Chondrocyte (in vitro differentiated cells): Measurements from ENCODE around the gene RNF175. TPM values are rescaled to one million over a fixed set of nuclear protein-coding genes. Genes with fewer than 3 reads are reported as not detected.

Source experiments
- DNase-seq: peaks from one replicate; pipeline ENCODE4 v3.0.0; 2021; ENCODE audit warnings: mixed read lengths, low spot score
- H3K27ac Mint-ChIP-seq: one replicate; pipeline ENCODE4 v1.8.0; 2021; ENCODE audit warnings: mild to moderate bottlenecking, moderate library complexity, mixed read lengths; ENCODE audit not compliant: unreplicated experiment
- H3K27me3 Mint-ChIP-seq: 2 replicates; pipeline ENCODE4 v1.8.0; 2021; ENCODE audit warnings: low read depth, mixed read lengths
- H3K36me3 Mint-ChIP-seq: 2 replicates; pipeline ENCODE4 v1.8.0; 2021; ENCODE audit warnings: low read depth, mixed read lengths
- H3K4me1 Mint-ChIP-seq: 2 replicates; pipeline ENCODE4 v1.8.0; 2021; ENCODE audit warnings: low read depth, mild to moderate bottlenecking, mixed read lengths
- H3K4me3 Mint-ChIP-seq: one replicate; pipeline ENCODE4 v1.8.0; 2021; ENCODE audit warnings: mild to moderate bottlenecking, moderate library complexity, mixed read lengths; ENCODE audit not compliant: unreplicated experiment
- H3K9me3 Mint-ChIP-seq: 2 replicates; pipeline ENCODE4 v1.8.0; 2021; ENCODE audit warnings: low read depth, mixed read lengths
- total RNA-seq: library from RNA; stranded (reverse); gene quantifications from 3 replicates; pipeline ENCODE4 v1.2.1, GENCODE V29; 2021
- TF ChIP-seq, protein P1 (sequence below): fragments of 200-600 bp; sonication (generic); IDR thresholded peaks from 2 replicates; pipeline ENCODE4 v1.5.0; 2021; ENCODE audit warnings: antibody characterized with exemption, mild to moderate bottlenecking, moderate library complexity

The RNF175 gene
- total RNA-seq, 1 donor from 2014 or later: 0.62 TPM

DNA sequence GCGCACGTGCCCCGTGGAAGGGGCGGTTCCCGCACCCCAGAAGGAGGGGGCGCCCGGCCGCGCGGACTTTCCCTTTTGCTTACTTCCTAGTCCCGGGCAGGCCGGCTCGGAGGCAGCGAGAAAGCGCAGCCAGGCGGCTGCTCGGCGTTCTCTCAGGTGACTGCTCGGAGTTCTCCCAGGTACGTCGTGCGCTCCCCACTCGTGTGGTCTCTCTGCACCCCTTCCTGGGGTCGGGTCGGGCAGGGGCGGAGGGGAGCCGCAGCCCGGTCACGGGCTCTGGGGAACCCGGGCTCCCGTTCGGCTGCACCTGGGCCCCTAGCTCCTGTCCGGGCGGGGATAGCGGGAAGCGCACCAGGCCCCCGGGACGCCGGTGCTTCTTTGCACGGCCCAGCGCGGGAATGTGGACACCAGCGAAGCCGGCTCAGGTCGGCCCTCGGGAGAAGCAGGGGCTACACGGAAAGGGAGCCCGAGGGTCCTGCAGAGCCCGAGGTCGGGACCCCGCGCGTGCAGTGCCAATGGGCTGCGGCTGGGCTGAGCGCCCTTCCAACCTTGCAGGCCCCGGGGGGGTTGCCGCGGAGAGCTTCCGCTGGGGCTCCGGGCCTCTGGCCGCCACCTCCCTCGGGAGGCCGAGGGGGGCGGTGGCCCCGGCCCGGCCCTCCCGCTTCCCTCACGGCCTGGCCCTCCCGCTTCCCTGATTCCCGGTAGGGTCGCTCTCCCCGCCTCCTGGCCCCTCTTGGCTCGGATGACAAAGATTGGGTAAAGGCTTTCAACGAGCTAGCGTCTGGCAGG, 75.4 kb downstream of the RNF175 start, which contains the start of gene TLR2:
Gene TLR2, plus strand, starts transcription at position 99 of the 789 bp plus-strand sequence. CDS start 18,628 bp downstream, outside the sequence.
- H3K4me1 Mint-ChIP-seq: peaks cover 5% of the 10 kb centered on the region
- no peak within 1 kb of the TSS for H3K27ac Mint-ChIP-seq
- H3K27me3 Mint-ChIP-seq: peaks cover 10% of the 10 kb centered on the region
- peaks cover 3% of the 10 kb centered on the region for H3K36me3 Mint-ChIP-seq
- peak; percentile 90 for DNase-seq
- H3K9me3 Mint-ChIP-seq: peaks cover 15% of the 10 kb centered on the region
- H3K4me3 Mint-ChIP-seq: peak within 1 kb of the TSS; percentile 70
- TF ChIP-seq, protein P1, sequence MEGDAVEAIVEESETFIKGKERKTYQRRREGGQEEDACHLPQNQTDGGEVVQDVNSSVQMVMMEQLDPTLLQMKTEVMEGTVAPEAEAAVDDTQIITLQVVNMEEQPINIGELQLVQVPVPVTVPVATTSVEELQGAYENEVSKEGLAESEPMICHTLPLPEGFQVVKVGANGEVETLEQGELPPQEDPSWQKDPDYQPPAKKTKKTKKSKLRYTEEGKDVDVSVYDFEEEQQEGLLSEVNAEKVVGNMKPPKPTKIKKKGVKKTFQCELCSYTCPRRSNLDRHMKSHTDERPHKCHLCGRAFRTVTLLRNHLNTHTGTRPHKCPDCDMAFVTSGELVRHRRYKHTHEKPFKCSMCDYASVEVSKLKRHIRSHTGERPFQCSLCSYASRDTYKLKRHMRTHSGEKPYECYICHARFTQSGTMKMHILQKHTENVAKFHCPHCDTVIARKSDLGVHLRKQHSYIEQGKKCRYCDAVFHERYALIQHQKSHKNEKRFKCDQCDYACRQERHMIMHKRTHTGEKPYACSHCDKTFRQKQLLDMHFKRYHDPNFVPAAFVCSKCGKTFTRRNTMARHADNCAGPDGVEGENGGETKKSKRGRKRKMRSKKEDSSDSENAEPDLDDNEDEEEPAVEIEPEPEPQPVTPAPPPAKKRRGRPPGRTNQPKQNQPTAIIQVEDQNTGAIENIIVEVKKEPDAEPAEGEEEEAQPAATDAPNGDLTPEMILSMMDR: peak; percentile 18

DNA sequence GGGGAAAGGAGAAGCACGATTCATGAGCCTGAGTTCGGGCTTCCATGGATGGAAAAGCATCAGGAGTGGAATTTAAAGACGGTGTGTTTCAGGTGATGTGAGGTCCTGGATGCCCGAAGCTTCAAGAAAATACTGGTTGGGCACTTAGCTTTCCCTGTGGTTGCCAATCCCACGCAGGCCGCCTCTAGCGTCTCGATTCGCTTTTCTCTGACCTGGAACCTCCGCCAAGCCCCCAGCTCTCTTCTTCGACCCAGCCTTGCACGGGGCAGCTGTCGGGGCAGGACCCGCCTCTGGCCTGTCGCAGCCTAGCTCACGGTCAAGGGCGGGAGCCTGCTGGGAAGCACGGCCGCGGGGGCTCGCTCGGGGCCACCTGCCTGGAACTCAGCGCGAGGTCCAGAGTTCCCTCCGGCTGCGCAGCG, 76.1 kb downstream of the RNF175 start:
- Mint-ChIP-seq H3K9me3 (peaks cover 9% of the 10 kb centered on the region), H3K4me1 (peaks cover 5% of the 10 kb centered on the region), H3K36me3 (peaks cover 3% of the 10 kb centered on the region), H3K4me3 (peak overlapping the region; percentile 24), H3K27me3 (peaks cover 10% of the 10 kb centered on the region), H3K27ac (no peak overlapping the region)
- DNase-seq: no peak
- TF ChIP-seq, protein P1: no peak

DNA sequence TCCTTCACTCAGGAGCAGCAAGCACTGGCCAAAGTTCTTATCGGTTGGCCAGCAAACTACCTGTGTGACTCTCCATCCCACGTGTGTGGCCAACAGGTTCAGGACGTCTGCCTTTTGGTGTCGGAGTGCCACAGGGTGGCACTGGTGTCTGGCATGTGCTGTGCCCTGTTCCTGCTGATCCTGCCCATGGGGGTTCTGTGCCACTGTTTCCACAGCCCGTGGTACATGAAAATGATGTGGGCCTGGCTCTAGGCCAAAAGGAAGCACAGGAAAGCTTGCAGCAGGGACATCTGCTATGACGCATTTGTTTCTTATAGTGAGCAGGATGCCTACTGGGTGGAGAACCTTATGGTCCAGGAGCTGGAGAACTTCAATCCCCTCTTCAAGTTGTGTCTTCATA, 80.3 kb downstream of the RNF175 start:
- H3K4me1 Mint-ChIP-seq: peaks cover 24% of the 10 kb centered on the region
- no peak for DNase-seq
- no peak overlapping the region for H3K4me3 Mint-ChIP-seq
- peaks cover 14% of the 10 kb centered on the region for H3K9me3 Mint-ChIP-seq
- TF ChIP-seq, protein P1: no peak
- no peak overlapping the region for H3K27ac Mint-ChIP-seq
- no peaks in the 10 kb centered on the region for H3K27me3 Mint-ChIP-seq
- H3K36me3 Mint-ChIP-seq: peaks cover 5% of the 10 kb centered on the region

GRCh38 chr4:153676984-153677383, 82.8 kb downstream of the RNF175 start:
- Mint-ChIP-seq H3K27me3 (no peaks in the 10 kb centered on the region), H3K36me3 (peaks cover 5% of the 10 kb centered on the region), H3K4me3 (no peak overlapping the region), H3K9me3 (peaks cover 29% of the 10 kb centered on the region), H3K27ac (peak overlapping the region; percentile 76), H3K4me1 (peaks cover 24% of the 10 kb centered on the region)
- DNase-seq: no peak
- TF ChIP-seq, protein P1: no peak

DNA sequence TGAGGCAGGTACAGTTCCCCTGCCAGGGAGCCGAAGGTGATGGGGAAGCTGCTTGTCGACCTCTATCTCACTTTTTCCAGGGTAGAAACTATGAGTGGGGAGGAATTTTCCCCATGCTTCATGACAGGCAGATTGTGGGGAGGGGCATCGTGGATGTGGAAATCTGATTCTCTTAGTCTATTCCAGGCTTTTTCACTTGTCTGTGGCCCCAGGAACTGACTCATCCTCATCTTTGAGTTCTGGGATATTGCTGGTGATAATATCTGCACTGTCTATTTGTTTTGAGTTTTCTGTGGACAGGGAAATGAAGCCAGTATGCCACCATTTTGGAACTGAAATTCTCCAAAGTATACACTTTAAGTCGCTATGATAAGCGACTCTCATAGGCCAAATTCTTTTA, 83.3 kb downstream of the RNF175 start:
- peak overlapping the region; percentile 76 for H3K27ac Mint-ChIP-seq
- DNase-seq: no peak
- H3K4me1 Mint-ChIP-seq: peaks cover 24% of the 10 kb centered on the region
- TF ChIP-seq, protein P1: no peak
- peaks cover 32% of the 10 kb centered on the region for H3K9me3 Mint-ChIP-seq
- H3K4me3 Mint-ChIP-seq: no peak overlapping the region
- H3K27me3 Mint-ChIP-seq: no peaks in the 10 kb centered on the region
- peaks cover 7% of the 10 kb centered on the region for H3K36me3 Mint-ChIP-seq
